ENCODE data around the gene SLC25A46. TPM values are rescaled to one million over a fixed set of nuclear protein-coding genes. Genes with fewer than 3 reads are reported as not detected.
A peak's percentile ranks its signal among the peaks of the same experiment; 100 is the strongest.

The SLC25A46 gene
- total and polyA plus RNA-seq, 2 experiments from 2014 or later, result 14.1 to 33.1 TPM

GRCh38 chr5:110768138-110768860 is 29.5 kb downstream of the SLC25A46 start (continued):
- no peak for TF ChIP-seq ZNF462 (CRISPR knock-in tag; IDR thresholded peaks at IDR 0.05)

GRCh38 chr5:110769000-110769681 is 30.3 kb downstream of the SLC25A46 start:
- H3K4me3 Mint-ChIP-seq, result no peak overlapping the region
- no peaks in the 10 kb centered on the region for H3K4me1 Mint-ChIP-seq
- H4K20me1 ChIP-seq (replicated peaks; ENCODE audit: insufficient read depth), result no peaks in the 10 kb centered on the region
- H3K4me3 ChIP-seq, result no peak overlapping the region
- H3F3A ChIP-seq (replicated peaks; ENCODE audit: low read depth), result no peaks in the 10 kb centered on the region
- H2AFZ ChIP-seq, result peak overlapping the region; percentile 12; the same call in 1 of the 2 replicates
- H3K27me3 ChIP-seq (ENCODE audit: insufficient read depth), result no peaks in the 10 kb centered on the region
- no peak overlapping the region for H3K27ac ChIP-seq (ENCODE audit: low read depth)
- no peaks in the 10 kb centered on the region for H3K9me3 Mint-ChIP-seq
- H3K4me2 ChIP-seq, result no peak overlapping the region
- DNase-seq (ENCODE audit: low spot score) (no peak), ATAC-seq (no peak)
- H3K27ac Mint-ChIP-seq, result no peak overlapping the region
- no peaks in the 10 kb centered on the region for H3K27me3 Mint-ChIP-seq (ENCODE audit: insufficient read depth, low read depth, poor library complexity)
- no peaks in the 10 kb centered on the region for H3K36me3 ChIP-seq (ENCODE audit: insufficient read depth)
- no peaks in the 10 kb centered on the region for H3K79me2 ChIP-seq (replicated peaks; ENCODE audit: insufficient read depth)
- H3K36me3 Mint-ChIP-seq (ENCODE audit: low read depth), result no peaks in the 10 kb centered on the region
- H3K9me2 ChIP-seq (ENCODE audit: insufficient read depth), result no peaks in the 10 kb centered on the region
- no peaks in the 10 kb centered on the region for H3K4me1 ChIP-seq (ENCODE audit: insufficient read depth)
- no peak for TF ChIP-seq ETS1 (IDR thresholded peaks at IDR 0.05)
- no peak for TF ChIP-seq ZNF114 (CRISPR knock-in tag; IDR thresholded peaks at IDR 0.05)
- TF ChIP-seq NANOG (IDR thresholded peaks at IDR 0.05; ENCODE audit: borderline replicate concordance), result no peak
- TF ChIP-seq CTCF (conservative IDR thresholded peaks at IDR 0.05; ENCODE audit: low read depth in 2 of 2), result no peak
- TF ChIP-seq POLR2AphosphoS5 (IDR thresholded peaks at IDR 0.05; ENCODE audit: low read depth), result no peak
- no peak for TF ChIP-seq EZH2phosphoT487 (IDR thresholded peaks at IDR 0.05; ENCODE audit: unreplicated experiment)
- TF ChIP-seq CREB1 (CRISPR knock-in tag; IDR thresholded peaks at IDR 0.05; ENCODE audit: low read depth), result no peak
- no peak for TF ChIP-seq JUNB (IDR thresholded peaks at IDR 0.05; ENCODE audit: unreplicated experiment)
